Gastrocnemius medialis (tissue), 4 donors: ENCODE data around the gene SMCHD1.

Source experiments
- POLR2A ChIP-seq, 2 donors: fragments of 450-650 bp; IDR thresholded peaks; one replicate each; pipeline ENCODE4 v1.6.1; 2017; ENCODE audit warnings: antibody characterized with exemption in 2 of 2, mild to moderate bottlenecking in 2 of 2, moderate library complexity in 2 of 2
- TF ChIP-seq, protein P1 (sequence below), 5 experiments: fragments of 450-650 bp in 3 of 5; fragments of 200-600 bp in 2 of 5; sonication (generic) in 2 of 5; IDR thresholded peaks in 4 of 5; conservative IDR thresholded peaks in 1 of 5; 1 replicate in 4 of 5; 2 replicates in 1 of 5; pipeline ENCODE4 v1.5.1; 2016 to 2019; ENCODE audit warnings: antibody characterized with exemption in 5 of 5, mild to moderate bottlenecking in 3 of 5, moderate library complexity in 3 of 5

DNA sequence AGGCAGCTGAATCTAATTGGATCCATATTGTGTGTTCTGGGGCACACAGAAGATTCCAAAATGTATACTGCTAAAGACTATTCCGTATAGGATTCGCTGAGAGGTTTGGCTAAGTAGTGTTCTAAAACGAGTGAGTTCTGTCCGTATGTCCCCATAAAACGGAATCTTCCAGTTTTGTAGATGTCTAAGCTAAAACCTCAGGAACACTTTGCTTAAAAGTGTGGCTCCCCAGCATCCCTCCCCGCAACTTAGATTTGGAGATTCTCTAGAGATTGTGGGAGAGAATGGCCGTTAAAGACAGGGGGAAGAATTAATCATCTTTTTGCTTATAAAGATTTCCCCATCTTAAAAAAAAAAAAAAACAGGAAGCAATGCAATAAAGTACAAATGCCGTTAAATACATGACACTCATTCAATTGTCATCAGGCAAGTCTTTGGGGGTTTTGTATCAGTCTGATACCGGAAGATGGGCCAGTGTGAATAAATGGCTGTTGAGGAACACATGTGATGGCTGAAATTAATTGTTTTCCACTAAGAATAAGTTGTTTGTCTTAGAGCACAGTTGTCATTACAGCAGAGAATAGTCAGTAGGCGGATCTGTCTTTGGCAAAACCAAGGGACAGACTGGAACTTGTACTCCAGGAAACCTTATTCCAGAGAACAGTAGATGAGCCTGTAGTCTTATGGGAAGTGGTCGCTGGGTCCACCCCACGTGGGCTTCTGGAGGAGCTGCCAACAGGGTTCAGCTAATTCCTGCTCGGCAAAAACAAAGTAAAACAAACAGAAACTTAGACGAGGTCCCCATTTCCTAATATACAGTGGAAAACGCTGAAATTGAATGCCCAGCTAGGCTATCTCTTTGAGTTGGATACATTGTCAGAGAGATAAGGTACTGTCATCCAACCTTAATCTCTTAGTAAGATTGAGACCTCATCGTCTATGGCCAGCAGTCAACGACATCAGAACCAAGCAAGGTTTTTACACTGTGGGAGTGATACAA lies 193.0 kb downstream of the SMCHD1 start:
- TF ChIP-seq, protein P1, sequence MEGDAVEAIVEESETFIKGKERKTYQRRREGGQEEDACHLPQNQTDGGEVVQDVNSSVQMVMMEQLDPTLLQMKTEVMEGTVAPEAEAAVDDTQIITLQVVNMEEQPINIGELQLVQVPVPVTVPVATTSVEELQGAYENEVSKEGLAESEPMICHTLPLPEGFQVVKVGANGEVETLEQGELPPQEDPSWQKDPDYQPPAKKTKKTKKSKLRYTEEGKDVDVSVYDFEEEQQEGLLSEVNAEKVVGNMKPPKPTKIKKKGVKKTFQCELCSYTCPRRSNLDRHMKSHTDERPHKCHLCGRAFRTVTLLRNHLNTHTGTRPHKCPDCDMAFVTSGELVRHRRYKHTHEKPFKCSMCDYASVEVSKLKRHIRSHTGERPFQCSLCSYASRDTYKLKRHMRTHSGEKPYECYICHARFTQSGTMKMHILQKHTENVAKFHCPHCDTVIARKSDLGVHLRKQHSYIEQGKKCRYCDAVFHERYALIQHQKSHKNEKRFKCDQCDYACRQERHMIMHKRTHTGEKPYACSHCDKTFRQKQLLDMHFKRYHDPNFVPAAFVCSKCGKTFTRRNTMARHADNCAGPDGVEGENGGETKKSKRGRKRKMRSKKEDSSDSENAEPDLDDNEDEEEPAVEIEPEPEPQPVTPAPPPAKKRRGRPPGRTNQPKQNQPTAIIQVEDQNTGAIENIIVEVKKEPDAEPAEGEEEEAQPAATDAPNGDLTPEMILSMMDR (IDR thresholded peaks at IDR 0.05 in 4 of 5, conservative IDR thresholded peaks at IDR 0.05 in 1 of 5) = no peak
- TF ChIP-seq POLR2A (IDR thresholded peaks at IDR 0.05) = no peak
